ENCODE results near the gene HNRNPAB.

HNRNPAB gene

GRCh38 chr5:178204182-178204934 is at the start of gene HNRNPAB:
Gene HNRNPAB (plus strand): TSS chr5:178204533. CDS start chr5:178204838, 305 bp downstream.
- POLR2A ChIA-PET, result interaction anchor here (0.6 to 1.5 kb wide), 37 partner anchors 9 to 1346 kb away, joined by 3 to 45 read pairs (median 4); partner anchors contain the start of genes B4GALT7, NHP2, PDLIM7 and PHYKPL
- CTCF ChIA-PET, result interaction anchor here (1.2 kb wide), 2 partner anchors 43 to 57 kb away, joined by 3 read pairs; no protein-coding TSS in a partner anchor
- peak within 1 kb of the TSS; percentile 68 for H3K4me3 ChIP-seq (ENCODE audit: low read depth, low read length)
- no peaks in the 10 kb centered on the region for H3K9me3 ChIP-seq (ENCODE audit: control insufficient read depth, insufficient read depth, low read depth, low read length)
- H3K27ac ChIP-seq (ENCODE audit: extremely low read depth, low read depth, low read length), result peak within 1 kb of the TSS; percentile 98
- H3K4me1 ChIP-seq (ENCODE audit: control insufficient read depth, insufficient read depth, low read length), result peaks cover 6% of the 10 kb centered on the region; the same call in 1 of the 2 replicates
- peaks cover 17 to 42% of the 10 kb centered on the region in 2 experiments for H3K36me3 ChIP-seq (ENCODE audit: control insufficient read depth in 2 of 2, insufficient read depth in 1 of 2, low read length in 2 of 2)
- TF ChIP-seq ZNF433 (tag by site-specific recombination; IDR thresholded peaks at IDR 0.05; ENCODE audit: low read depth), result no peak
- TF ChIP-seq ZNF76 (tag by site-specific recombination; IDR thresholded peaks at IDR 0.05; ENCODE audit: borderline replicate concordance, low read depth), result peak; percentile 50; the same call in 1 of the 2 replicates
- peak; percentile 83 for TF ChIP-seq SP7 (tag by site-specific recombination; IDR thresholded peaks at IDR 0.05)
- no peak for TF ChIP-seq ZBTB1 (tag by site-specific recombination; IDR thresholded peaks at IDR 0.05)
- no peak for TF ChIP-seq ZNF223 (tag by site-specific recombination; IDR thresholded peaks at IDR 0.05)
- TF ChIP-seq ZBTB49 (tag by site-specific recombination; IDR thresholded peaks at IDR 0.05; ENCODE audit: low read depth), result no peak
- TF ChIP-seq ZNF660 (tag by site-specific recombination; IDR thresholded peaks at IDR 0.05), result no peak; the same call in none of the 2 replicates
- TF ChIP-seq GLI2 (tag by site-specific recombination; IDR thresholded peaks at IDR 0.05; ENCODE audit: borderline replicate concordance, low read depth), result no peak
- no peak for TF ChIP-seq GLIS1 (tag by site-specific recombination; IDR thresholded peaks at IDR 0.05)
- no peak for TF ChIP-seq ZNF529 (tag by site-specific recombination; IDR thresholded peaks at IDR 0.05; ENCODE audit: insufficient replicate concordance)
- peak; percentile 47 for TF ChIP-seq PATZ1 (tag by site-specific recombination; IDR thresholded peaks at IDR 0.05)
- TF ChIP-seq ZNF658 (tag by site-specific recombination; IDR thresholded peaks at IDR 0.05), result no peak
- no peak for TF ChIP-seq ZNF202 (tag by site-specific recombination; IDR thresholded peaks at IDR 0.05; ENCODE audit: borderline replicate concordance)
- no peak; the same call in 1 of the 2 replicates for TF ChIP-seq ZNF513 (tag by site-specific recombination; IDR thresholded peaks at IDR 0.05)
- no peak for TF ChIP-seq ZSCAN16 (tag by site-specific recombination; IDR thresholded peaks at IDR 0.05)
- TF ChIP-seq ZNF837 (tag by site-specific recombination; IDR thresholded peaks at IDR 0.05), result 0 out of 2 replicates have a peak, but pooled peaks have one; percentile 35
- no peak for TF ChIP-seq ZBTB11 (tag by site-specific recombination; conservative IDR thresholded peaks at IDR 0.05; ENCODE audit: low read depth)
- no peak for TF ChIP-seq ZNF366 (tag by site-specific recombination; conservative IDR thresholded peaks at IDR 0.05)
- no peak; the same call in 1 of the 2 replicates for TF ChIP-seq PRDM4 (tag by site-specific recombination; IDR thresholded peaks at IDR 0.05)
- no peak for TF ChIP-seq ZNF169 (tag by site-specific recombination; IDR thresholded peaks at IDR 0.05)
- no peak for TF ChIP-seq OSR2 (tag by site-specific recombination; IDR thresholded peaks at IDR 0.05)
- peak; percentile 71; the same call in 1 of the 2 replicates for TF ChIP-seq ZEB2 (tag by site-specific recombination; IDR thresholded peaks at IDR 0.05)
- TF ChIP-seq, protein P1, sequence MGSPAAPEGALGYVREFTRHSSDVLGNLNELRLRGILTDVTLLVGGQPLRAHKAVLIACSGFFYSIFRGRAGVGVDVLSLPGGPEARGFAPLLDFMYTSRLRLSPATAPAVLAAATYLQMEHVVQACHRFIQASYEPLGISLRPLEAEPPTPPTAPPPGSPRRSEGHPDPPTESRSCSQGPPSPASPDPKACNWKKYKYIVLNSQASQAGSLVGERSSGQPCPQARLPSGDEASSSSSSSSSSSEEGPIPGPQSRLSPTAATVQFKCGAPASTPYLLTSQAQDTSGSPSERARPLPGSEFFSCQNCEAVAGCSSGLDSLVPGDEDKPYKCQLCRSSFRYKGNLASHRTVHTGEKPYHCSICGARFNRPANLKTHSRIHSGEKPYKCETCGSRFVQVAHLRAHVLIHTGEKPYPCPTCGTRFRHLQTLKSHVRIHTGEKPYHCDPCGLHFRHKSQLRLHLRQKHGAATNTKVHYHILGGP (tag by site-specific recombination; IDR thresholded peaks at IDR 0.05), result no peak

Measured in HEK293 (cell line).